Amniotic stem cell (primary cell): ENCODE data around the gene NFYB.
"Not testable (repeated sequence)": the region's sequence is repeated elsewhere in the genome, so short reads cannot be mapped to it uniquely, and the experiment has no call there.

ENCODE experiments used
- DNase-seq: peaks from one replicate; lab custom pipeline; 2025; lab: John Stamatoyannopoulos, UW

NFYB gene

GRCh38 chr12:104137902-104138796 lies at the start of gene NFYB:
Gene NFYB, minus strand, starts transcription at chr12:104138210. Its CDS starts 2,757 bp downstream, at chr12:104135453.
- DNase-seq = peak; percentile 95

DNA sequence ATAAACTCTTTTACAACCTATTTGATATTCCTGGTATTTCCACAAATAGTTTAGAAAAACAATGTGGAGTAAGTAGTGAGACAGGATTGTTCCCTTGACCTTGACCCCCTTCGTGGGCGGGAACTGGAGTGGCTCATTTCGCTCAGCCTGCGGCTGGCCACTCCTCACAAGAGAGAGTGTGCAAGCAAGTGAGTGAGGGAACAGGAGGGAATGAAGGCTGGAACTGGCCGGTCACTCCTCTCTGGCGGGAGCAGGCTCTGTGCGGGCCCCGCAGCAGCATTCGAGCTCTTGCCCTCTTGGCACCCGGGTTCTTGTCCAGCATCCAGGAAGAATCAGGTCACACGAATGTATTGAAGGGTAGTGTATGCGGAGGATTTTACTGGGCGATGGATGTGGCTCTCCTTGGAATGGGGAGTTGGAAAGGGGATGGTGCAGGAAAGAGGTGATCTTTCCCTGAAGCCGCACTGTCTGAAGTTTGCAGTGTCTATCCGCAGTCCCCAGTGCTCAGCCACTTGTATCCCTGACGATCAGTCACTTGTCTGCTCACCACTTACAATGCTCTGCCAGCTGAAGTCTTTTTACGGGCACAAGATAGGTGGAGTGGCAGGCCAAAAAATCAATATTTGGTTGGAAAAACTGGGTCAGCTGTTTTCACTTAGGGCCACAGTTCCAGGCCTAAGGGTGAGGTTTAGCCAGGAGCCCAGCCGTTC lies 49.6 kb upstream of the NFYB start:
- no peak for DNase-seq

- no peak for DNase-seq
These were observed 45.4 kb upstream of the NFYB start for GRCh38 chr12:104183443-104183842.

DNA sequence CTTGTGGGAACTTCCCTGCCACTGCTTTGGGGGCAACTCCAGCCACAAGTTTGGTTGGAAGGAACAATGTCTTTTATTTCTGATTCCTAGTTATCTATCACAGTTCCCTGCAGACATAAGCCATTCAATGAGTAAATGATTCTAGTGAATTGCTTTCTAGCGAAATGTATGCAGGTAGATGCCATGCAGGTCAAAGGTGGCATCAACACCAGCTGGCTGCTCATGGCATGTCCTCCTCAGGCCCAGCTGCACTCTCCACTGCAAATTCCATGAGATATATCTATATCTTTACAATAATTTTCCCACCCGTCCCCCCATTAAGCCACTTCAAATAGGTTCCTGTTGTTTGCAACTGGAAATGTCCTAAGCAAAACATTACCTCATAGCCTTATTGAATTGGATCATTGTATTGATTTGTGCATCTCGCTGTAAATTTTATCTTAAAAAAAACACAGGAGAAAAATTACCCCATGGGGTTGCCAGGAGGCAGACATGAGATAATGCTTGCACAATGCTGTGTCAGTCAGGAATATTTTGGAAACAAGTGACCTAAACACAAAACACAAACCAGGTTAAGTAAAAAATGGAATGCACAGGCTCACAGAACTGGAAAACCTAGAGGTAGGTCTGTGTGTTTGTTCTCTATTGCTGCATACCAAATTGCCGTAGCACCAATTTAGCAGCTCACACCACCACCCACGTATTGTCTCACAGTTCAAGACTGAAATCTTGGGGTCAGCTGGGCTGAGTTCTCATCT lies 44.8 kb upstream of the NFYB start:
- DNase-seq = no peak

DNA sequence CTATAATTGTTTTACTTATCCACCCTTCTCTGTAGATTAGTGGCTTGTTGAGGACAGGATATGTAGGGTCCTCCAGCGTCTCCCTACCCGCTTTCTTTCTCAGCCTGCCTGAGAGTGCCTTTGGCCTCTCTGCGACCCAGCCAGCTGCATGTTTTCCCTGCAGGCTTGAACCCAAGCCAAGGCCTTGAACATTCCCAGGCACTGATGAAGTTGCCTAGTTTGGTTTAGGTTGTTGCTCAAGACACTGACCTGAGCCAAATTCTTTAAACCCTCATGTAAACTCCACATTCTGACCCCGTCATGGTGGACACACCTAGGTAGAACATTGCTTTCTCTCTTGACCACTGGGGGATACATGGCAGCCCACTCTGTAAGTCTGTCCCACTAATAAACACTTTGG lies 44.1 kb upstream of the NFYB start:
- DNase-seq = no peak

DNA sequence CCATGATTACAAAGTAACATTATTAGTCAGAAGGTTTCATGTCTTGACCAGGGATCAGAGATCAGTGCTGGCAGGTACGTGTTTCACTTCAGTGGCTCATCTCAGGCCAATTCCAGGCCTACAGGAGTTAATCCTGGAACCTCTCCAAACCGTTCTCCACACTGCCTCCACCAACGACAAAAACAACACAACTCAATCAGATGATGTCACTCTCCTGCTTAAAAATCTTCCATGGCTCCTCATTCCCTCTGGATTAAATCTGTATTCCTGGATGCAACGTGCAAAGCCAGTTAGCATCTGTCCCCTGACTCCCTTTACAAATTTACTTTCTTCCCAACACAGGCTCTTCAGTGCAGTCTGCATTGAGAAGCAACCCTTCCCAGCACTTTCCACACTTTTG lies 43.3 kb upstream of the NFYB start:
- DNase-seq = no peak

DNA sequence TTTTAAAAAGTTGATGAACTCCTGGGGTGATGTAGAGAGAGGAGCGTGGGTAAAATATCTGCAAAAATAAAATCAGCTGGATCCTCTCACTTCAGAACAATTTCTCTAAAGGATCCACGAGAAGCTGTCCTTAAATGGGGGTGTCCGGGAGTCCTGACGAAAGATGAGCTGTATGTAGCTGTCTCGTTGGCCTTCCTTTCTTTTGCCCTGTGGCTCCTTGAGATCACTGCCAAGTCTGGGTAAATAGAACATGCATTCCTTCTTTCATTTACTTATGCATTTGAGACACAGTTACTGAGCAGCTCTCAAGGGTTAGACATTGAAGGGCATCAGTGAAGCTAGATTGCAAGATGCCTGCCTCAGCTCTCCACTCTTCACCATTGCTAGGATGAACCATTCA lies 42.4 kb upstream of the NFYB start:
- no peak for DNase-seq

DNA sequence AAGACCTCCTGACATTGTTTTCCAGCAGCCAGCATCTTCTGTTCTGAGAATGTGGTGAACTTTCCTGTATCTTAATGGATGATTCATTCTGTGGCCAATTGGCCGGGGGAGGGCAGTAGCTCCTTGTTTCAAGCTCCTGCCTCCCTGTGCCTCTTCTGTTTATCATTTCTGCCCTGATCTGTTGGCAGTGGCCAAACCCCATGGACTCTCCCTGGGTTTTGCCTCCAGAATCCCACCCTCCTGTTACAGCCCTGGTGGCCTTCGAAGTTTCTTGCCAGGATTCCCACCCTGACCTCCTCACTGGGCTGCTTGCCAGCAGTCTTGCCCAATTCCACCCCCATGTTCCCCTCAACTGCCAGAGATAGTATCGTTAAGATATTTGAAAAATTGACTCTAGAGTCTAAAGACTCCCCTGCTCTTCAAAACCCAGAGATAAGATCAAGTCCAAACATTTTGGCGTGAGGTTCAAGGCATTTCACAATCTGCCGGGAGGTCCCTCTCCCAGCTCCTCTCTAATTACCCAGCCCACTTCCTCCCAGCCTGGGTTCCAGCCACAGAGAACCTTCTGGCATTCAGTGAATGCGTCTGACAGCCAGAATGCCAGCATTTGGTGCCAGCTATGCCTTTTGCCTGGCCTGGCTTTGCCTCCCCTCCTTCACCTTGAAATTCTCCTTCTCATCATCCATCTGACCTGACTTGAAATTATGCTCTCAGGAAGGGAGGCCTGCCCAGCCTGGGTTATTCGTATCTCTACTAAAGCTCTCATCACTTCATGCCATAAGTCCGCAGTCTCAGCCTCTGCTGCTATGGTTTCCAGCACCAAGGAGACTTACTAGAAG lies 39.9 kb upstream of the NFYB start:
- peak; percentile 80 for DNase-seq

GRCh38 chr12:104177336-104177662 lies 39.3 kb upstream of the NFYB start:
- no peak for DNase-seq

- DNase-seq = no peak
These were observed 37.8 kb upstream of the NFYB start for GRCh38 chr12:104175726-104176247.

DNA sequence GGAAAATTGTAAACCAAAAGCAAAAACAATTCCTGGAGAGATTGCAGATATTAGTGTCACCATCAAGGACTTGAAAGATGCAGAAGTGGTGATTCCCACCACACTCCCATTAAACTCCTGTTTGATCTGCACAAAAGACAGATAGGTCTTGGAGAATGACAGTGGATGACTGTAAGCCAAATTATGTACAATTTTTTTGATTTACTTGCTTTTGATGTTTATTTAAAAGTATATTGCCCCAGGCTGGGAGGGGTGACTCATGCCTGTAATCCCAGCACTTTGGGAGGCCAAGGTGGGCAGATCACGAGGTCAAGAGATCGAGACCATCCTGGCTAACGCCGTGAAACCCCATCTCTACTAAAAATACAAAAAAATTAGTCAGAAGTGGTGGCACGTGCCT lies 35.8 kb upstream of the NFYB start:
- not testable (repeated sequence) for DNase-seq

DNA sequence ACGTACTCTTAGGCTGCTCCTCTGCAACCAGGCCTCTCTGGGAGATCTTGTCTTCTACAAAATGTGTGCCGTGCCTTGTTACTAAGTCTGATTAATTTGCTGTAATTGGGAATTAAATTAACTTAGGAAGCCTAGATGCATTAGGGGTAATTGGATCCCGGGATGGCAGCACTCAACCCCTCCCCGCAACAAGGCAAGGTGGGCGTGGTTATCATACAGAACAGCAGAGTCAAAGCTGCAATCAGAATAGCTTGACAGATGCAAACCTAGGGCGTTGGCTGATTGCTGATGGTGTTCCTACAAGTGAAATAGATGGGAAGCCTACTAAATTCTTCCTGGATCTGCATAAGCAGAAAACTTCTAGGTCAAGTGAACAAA lies 34.5 kb upstream of the NFYB start:
- no peak for DNase-seq

DNA sequence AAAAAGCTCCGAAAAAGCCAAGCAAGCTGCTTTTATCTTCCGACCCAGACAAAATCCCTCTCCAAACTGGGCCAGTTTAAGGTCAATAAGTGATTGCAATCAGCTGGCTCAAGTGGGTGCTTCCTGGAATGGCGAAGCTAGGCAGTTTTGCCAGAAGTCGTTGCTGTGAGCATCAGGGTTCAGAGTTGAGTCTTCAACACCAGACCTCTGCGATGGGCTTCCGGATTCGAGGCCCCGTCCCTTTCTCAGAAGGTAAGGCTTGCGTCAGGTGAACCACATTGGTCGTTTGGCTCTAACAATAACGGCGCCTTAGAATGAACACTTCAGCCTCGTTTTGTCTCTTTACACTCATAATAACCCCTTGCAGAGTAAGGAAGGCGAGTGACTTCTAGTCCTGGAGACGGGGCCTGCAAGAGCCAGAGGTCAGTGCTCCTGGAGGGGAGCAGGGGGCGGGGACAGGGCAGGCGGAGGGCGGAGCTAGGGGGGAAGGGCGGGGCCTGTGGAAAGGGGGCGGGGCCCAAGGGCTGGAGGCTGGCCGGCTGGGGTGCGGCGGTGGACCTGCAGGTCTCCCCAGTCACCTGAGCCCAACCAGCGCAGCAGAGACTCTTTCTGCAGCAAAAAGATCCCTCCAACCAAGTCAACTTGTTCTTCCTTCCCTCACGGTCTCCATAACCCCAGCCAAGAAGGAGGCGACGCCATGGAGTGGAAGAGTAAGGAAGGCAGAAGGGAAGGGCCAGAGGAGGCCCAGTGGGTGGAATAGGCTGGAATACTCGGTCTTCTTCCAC lies 34.0 kb upstream of the NFYB start:
- no peak for DNase-seq

DNA sequence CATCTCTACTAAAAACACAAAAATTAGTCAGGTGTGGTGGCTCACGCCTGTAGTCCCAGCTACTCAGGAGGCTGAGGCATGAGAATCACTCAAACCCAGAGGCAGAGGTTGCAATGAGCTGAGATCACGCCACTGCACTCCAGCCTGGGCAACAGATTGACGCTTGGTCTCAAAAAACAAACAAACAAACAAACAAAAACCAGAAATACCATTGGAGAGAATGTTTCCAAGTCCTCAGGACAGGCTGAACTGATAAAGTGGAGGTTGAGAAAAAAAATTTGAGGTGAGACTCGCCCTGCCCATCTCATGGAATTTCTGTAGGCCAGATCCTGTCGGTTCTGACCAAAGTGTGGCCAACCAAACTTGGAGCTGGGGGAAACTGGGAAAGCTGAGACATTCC lies 30.6 kb upstream of the NFYB start:
- no peak for DNase-seq

- DNase-seq = no peak
These were observed 29.8 kb upstream of the NFYB start for GRCh38 chr12:104167519-104168458.

GRCh38 chr12:104166465-104166864 lies 28.5 kb upstream of the NFYB start:
- no peak for DNase-seq

DNA sequence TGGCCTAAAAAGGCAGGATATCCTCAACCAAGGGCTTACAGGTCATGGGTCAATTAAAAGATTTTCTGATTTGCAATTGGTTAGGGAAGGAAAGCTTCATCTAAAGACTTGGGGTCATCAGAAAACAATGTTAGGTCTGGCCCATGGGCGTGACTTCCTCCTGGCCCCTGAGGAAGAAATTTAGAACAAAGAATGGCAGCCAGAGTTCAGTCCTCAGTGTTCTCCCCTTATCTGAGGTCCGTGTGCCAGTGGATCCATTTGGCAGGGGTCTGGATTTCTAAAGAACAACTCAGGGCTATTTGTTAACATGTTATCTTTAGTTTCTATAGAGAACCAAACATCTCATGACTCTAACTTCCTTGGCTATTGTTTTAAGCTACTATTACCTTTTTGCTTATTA lies 27.8 kb upstream of the NFYB start:
- no peak for DNase-seq

DNA sequence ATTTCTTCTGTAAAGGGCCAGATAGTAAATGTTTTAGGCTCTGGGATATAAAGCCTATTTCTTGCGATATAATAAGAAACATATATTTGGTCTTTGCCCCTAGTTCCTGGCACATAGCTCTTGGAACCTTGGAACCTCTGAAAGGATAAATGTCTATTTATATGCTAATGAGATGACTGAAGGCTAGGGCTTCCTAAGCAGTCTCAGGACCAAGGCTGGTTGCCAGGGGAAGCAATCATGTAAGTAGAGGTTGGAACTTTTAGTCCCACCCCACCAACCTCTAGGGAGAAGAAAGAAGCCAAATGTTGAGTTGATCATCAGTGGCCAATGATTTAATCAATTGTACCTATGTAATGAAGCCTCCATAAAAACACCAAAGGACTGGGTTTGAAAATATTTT lies 26.6 kb upstream of the NFYB start:
- DNase-seq = no peak

DNA sequence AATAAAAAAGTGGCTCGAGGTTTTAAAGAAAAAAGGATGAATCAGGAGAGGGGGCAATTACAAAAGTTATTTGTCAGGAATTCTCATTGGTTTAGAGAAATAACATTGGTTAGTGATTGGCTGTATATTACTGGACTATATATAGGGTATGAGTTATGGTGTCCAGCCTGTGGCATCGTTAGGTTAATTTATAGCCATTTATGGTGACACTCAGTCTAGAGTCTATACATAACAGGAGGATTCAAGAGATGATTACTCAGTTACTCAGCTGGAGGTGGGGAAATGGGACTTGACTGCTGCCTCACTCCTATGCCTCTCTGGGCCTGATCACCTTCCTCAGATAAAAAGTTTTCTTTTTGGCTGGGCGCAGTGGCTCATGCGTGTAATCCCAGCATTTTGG lies 25.6 kb upstream of the NFYB start:
- DNase-seq = no peak

DNA sequence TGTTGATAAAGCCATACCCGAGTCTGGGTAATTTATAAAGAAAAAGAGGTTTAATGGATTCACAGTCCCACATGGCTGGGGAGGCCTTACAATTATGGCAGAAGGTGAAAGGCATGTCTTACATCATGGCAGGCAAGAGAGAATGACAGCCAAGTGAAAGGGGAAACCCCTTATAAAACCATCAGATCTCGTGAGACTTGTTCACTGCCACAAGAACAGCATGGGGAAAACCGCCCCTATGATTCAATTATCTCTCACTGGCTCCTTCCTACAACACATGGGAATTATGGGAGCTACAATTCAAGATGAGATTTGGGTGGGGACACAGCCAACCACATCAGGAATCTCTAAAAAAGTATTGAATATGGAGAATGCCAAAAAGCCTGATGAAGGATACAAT lies 25.0 kb upstream of the NFYB start:
- DNase-seq = not testable (repeated sequence)
